Measurements from ENCODE around the gene RASSF1.

Gene RASSF1

DNA sequence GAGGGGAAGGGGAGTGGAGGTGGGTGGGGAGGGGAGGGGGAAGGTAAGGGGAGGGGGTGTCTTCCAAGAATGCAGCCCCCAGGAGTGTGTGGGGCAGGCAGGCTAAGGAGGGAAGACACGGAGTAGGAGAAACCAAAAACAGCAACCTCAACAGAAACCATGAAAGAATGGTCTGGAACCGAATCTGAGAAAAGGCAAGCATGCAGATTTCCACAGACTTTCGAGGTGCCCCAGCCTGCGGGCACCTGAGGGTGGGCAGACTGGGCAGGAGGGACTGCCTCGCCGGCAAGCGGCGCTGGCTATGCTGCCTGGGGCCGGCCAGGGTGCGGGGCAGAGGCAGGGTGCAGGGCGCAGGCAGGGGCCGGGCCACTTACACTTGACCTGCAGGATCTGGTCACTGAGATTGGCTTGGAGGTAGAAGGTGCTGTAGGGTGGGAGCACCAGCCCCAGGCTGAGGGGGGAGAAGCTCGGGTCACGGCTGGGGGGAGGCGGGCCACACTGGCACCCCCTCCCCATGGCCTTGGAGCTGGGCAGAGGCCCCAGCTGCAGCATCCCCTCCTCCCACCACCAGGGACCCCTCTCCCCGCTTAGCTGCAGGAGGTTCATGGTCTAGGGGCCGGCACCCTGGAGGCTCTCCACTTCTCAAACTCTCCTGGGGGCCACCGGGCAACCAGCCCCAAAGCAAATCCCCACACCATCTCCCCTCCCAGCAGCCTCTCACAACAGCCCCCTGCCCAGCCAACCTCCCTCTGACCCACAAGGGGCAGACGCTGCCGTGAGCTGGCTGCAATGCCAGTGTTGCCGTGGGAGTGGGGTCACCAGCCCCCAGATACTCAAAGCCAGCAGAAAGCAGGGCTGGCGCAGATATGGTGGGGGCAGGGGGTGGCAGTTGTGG is 34.0 kb upstream of the RASSF1 start:
- no peak for DNase-seq (ENCODE audit: low spot score)
- TF ChIP-seq, protein P1, sequence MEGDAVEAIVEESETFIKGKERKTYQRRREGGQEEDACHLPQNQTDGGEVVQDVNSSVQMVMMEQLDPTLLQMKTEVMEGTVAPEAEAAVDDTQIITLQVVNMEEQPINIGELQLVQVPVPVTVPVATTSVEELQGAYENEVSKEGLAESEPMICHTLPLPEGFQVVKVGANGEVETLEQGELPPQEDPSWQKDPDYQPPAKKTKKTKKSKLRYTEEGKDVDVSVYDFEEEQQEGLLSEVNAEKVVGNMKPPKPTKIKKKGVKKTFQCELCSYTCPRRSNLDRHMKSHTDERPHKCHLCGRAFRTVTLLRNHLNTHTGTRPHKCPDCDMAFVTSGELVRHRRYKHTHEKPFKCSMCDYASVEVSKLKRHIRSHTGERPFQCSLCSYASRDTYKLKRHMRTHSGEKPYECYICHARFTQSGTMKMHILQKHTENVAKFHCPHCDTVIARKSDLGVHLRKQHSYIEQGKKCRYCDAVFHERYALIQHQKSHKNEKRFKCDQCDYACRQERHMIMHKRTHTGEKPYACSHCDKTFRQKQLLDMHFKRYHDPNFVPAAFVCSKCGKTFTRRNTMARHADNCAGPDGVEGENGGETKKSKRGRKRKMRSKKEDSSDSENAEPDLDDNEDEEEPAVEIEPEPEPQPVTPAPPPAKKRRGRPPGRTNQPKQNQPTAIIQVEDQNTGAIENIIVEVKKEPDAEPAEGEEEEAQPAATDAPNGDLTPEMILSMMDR (IDR thresholded peaks at IDR 0.05; ENCODE audit: borderline replicate concordance, control extremely low read depth, extremely low read depth, insufficient read depth, missing control alignments): no peak
- in situ Hi-C loops (cut with MboI; ENCODE audit: low sequenced_read_pairs, unreplicated experiment): no loop called here

DNA sequence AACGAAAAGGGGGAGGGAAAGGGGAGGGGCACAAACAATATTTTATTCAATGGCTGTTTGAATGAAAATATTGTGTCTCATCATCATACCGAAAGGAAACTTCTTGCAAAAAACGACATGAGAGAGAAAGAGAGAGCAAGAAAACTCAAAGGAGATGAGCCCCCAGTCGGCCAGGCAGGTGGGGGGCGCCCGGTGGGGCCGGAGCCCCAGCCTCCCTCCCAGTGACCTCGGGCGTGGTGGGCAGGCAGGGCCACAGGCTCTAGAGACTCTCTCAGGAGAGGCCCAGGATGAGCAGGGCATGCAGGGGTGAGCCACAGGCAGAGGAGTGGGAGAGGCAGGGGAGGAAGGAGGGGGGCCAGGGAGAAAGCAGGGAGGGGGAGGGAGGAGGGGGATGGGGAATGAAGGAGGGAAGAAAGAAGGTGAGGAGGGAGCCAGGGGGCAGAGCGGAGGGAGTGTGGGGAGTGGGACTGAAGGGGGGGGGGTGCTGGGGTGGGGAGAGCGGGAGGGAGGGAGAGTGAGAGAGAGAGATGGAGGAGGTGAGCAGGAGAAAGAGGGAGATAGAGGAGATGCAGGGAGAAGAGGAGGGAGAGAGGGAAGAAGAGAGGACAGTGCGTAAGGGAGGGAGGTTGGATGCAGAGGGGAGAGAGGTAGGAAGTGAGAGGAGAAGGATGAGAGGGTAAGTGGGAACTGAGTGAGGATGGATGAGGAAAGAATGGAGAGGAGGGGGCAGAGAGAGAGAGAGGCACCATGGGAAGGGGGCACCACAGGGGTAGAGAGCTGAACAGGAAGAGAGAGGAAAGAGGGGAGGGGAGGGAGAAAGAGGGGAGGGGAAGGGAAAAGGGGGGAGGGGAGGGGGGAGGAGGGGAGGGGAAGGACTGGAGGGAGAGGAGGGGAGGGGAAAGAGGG is 32.8 kb upstream of the RASSF1 start:
- TF ChIP-seq, protein P1 (IDR thresholded peaks at IDR 0.05; ENCODE audit: borderline replicate concordance, control extremely low read depth, extremely low read depth, insufficient read depth, missing control alignments): no peak
- in situ Hi-C loops (cut with MboI; ENCODE audit: low sequenced_read_pairs, unreplicated experiment): no loop called here
- DNase-seq (ENCODE audit: low spot score): no peak

DNA sequence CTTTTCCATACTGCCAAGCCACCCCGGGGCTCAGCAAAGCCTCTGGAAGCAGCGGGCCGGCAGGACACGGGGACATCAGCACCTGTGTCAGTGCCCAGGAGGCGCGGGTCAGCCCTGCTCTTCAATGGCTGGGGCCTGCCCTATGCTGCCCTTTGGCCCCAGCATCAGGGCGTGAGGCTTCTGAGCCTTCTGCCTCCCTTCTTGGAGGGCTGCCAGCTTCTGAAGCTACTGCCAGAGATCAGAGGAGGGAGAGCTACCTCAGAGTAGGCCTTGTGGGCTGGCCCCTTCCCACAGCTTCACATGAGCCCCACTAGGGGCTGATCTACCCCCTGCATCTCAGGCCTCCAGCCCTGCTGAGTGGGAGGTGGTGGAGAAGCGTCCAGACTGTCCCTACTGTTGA is 31.7 kb upstream of the RASSF1 start:
- in situ Hi-C loops (cut with MboI; ENCODE audit: low sequenced_read_pairs, unreplicated experiment): no loop called here
- TF ChIP-seq, protein P1 (IDR thresholded peaks at IDR 0.05; ENCODE audit: borderline replicate concordance, control extremely low read depth, extremely low read depth, insufficient read depth, missing control alignments): no peak
- DNase-seq (ENCODE audit: low spot score): no peak

DNA sequence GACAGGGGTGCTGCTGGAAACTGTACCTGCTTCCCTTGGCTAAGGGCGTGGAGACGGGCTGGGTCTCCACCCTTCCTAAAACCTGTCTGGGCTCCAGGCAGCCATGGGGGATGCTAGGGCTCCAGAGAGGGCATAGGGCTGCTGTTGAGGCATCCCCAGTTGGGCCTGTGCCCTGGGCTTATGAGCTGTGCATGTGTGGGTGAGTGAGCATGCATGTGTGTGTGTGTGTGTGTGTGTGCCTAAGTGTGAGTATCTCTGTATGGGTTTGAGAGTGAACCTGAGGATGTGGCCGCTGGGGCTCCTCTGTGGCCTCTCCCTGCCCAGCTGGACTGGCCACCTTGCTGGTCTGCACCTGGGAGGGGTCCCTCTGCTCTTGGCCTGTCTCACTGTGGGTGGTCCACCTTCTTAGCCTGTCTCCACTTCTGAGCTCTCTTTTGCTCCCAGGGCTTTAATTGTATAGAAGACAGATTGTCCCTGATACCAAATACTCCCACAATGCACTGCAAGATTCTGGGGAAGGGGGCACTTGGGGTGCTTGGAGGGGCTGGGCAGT is 30.6 kb upstream of the RASSF1 start:
- in situ Hi-C loops (cut with MboI; ENCODE audit: low sequenced_read_pairs, unreplicated experiment): no loop called here
- no peak for DNase-seq (ENCODE audit: low spot score)
- TF ChIP-seq, protein P1 (IDR thresholded peaks at IDR 0.05; ENCODE audit: borderline replicate concordance, control extremely low read depth, extremely low read depth, insufficient read depth, missing control alignments): no peak

DNA sequence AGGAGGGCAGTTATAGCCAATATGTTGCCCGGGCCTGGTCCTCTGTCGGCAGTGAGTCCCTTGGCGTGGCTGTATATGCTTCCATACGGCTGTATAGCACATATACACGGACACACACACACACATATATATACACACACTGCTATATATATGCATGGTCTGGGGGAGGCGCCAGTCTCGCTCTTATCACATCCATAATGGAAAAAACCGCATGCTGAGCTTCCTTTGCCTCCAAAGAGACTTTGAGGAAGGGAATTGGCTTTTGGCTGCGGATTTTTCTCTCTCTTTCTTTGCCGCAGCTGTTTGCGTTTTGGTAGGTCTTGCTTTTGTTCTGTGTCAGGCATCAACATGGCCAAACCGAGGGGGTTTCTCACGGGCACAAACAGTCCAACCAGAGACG is 30.0 kb upstream of the RASSF1 start:
- in situ Hi-C loops (cut with MboI; ENCODE audit: low sequenced_read_pairs, unreplicated experiment): no loop called here
- DNase-seq (ENCODE audit: low spot score): no peak
- TF ChIP-seq, protein P1 (IDR thresholded peaks at IDR 0.05; ENCODE audit: borderline replicate concordance, control extremely low read depth, extremely low read depth, insufficient read depth, missing control alignments): no peak

DNA sequence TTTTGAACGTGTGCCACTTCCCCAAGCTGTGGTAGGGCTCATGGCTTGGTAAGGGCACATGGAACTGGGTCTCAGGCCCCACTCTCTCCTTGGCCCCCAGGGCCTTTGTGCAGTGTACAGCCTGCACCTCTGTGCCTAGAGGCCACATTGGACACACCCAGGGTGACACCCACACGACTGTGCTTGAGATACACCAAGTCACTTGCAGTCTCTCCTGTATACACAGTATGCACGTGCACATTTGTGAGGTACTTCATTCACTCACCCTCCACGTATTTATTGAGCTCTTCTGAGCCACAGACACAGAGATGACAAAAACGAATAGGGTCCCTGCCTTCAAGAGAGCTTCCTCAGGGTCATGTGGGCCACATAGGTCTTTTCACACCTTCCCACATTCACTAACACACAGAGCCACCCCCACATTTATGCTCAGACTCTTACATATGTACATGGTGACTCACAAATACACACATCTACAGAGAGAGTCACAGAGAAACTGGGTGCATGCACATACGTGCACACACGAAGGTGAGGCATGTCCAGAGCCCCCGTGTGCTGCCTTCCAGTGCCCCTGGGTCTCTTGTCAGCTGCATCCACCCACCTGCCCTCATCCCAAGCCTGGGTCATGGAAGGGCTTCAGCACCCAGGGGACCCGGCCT is 28.5 kb upstream of the RASSF1 start:
- in situ Hi-C loops (cut with MboI; ENCODE audit: low sequenced_read_pairs, unreplicated experiment): no loop called here
- TF ChIP-seq, protein P1 (IDR thresholded peaks at IDR 0.05; ENCODE audit: borderline replicate concordance, control extremely low read depth, extremely low read depth, insufficient read depth, missing control alignments): no peak
- DNase-seq (ENCODE audit: low spot score): no peak
